ENCODE measurements around the gene DOK6. TPM values are rescaled to one million over a fixed set of nuclear protein-coding genes. Genes with fewer than 3 reads are reported as not detected.

Gene DOK6
- total and polyA plus RNA-seq, 2 experiments from 2014 or later, result 0.29 to 0.42 TPM

DNA sequence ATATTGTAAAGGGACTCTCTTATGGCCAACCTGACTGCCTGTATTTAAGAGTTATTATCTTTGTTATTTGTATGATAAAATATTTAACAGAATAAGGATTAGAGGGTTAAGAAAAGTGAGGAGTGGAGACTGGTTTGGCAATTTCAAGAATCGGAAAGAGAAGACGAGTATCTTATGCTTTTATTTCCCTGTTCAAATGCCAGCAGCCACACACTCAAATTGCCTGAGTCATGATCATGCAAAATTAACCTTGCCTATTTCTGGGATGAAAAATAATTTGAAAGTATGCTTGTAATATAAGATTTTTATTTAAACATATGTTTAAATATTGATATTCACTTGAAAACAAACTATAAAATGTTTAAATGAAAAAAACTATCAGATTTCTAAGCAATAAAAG is 358.4 kb downstream of the DOK6 start:
- Mint-ChIP-seq H3K4me1 (peaks cover 36% of the 10 kb centered on the region), H3K4me3 (no peak overlapping the region), H3K27me3 (ENCODE audit: insufficient read depth, low read depth, poor library complexity) (peaks cover 7% of the 10 kb centered on the region), H3K9me3 (peaks cover 20% of the 10 kb centered on the region), H3K27ac (peak overlapping the region; percentile 66), H3K36me3 (ENCODE audit: low read depth) (peaks cover 25% of the 10 kb centered on the region)
- H3K4me2 ChIP-seq, result no peak overlapping the region
- H2AFZ ChIP-seq, result no peak overlapping the region
- no peaks in the 10 kb centered on the region for H3K79me2 ChIP-seq (replicated peaks; ENCODE audit: insufficient read depth)
- TF ChIP-seq JUNB (IDR thresholded peaks at IDR 0.05; ENCODE audit: unreplicated experiment), result no peak
- TF ChIP-seq STAT1 (IDR thresholded peaks at IDR 0.05; ENCODE audit: unreplicated experiment), result no peak
- no peak for TF ChIP-seq EZH2phosphoT487 (IDR thresholded peaks at IDR 0.05; ENCODE audit: unreplicated experiment)
- TF ChIP-seq, protein P1, sequence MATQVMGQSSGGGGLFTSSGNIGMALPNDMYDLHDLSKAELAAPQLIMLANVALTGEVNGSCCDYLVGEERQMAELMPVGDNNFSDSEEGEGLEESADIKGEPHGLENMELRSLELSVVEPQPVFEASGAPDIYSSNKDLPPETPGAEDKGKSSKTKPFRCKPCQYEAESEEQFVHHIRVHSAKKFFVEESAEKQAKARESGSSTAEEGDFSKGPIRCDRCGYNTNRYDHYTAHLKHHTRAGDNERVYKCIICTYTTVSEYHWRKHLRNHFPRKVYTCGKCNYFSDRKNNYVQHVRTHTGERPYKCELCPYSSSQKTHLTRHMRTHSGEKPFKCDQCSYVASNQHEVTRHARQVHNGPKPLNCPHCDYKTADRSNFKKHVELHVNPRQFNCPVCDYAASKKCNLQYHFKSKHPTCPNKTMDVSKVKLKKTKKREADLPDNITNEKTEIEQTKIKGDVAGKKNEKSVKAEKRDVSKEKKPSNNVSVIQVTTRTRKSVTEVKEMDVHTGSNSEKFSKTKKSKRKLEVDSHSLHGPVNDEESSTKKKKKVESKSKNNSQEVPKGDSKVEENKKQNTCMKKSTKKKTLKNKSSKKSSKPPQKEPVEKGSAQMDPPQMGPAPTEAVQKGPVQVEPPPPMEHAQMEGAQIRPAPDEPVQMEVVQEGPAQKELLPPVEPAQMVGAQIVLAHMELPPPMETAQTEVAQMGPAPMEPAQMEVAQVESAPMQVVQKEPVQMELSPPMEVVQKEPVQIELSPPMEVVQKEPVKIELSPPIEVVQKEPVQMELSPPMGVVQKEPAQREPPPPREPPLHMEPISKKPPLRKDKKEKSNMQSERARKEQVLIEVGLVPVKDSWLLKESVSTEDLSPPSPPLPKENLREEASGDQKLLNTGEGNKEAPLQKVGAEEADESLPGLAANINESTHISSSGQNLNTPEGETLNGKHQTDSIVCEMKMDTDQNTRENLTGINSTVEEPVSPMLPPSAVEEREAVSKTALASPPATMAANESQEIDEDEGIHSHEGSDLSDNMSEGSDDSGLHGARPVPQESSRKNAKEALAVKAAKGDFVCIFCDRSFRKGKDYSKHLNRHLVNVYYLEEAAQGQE (IDR thresholded peaks at IDR 0.05; ENCODE audit: unreplicated experiment), result no peak
- TF ChIP-seq, protein P2, sequence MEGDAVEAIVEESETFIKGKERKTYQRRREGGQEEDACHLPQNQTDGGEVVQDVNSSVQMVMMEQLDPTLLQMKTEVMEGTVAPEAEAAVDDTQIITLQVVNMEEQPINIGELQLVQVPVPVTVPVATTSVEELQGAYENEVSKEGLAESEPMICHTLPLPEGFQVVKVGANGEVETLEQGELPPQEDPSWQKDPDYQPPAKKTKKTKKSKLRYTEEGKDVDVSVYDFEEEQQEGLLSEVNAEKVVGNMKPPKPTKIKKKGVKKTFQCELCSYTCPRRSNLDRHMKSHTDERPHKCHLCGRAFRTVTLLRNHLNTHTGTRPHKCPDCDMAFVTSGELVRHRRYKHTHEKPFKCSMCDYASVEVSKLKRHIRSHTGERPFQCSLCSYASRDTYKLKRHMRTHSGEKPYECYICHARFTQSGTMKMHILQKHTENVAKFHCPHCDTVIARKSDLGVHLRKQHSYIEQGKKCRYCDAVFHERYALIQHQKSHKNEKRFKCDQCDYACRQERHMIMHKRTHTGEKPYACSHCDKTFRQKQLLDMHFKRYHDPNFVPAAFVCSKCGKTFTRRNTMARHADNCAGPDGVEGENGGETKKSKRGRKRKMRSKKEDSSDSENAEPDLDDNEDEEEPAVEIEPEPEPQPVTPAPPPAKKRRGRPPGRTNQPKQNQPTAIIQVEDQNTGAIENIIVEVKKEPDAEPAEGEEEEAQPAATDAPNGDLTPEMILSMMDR (conservative IDR thresholded peaks at IDR 0.05; ENCODE audit: low read depth in 2 of 2), result no peak
- TF ChIP-seq ZNF331 (CRISPR knock-in tag; IDR thresholded peaks at IDR 0.05; ENCODE audit: low read depth), result no peak
- peaks cover 27% of the 10 kb centered on the region for H3K4me1 ChIP-seq (ENCODE audit: insufficient read depth)
- H3K27me3 ChIP-seq (ENCODE audit: insufficient read depth), result no peaks in the 10 kb centered on the region
- no peak overlapping the region for H3K27ac ChIP-seq (ENCODE audit: low read depth)
- no peak for DNase-seq (ENCODE audit: low spot score)
- no peaks in the 10 kb centered on the region for H3K9me2 ChIP-seq (ENCODE audit: insufficient read depth)
- H3K36me3 ChIP-seq (ENCODE audit: insufficient read depth), result no peaks in the 10 kb centered on the region
- H3K4me3 ChIP-seq, result no peak overlapping the region
- H4K20me1 ChIP-seq (replicated peaks; ENCODE audit: insufficient read depth), result no peaks in the 10 kb centered on the region
- no peaks in the 10 kb centered on the region for H3F3A ChIP-seq (replicated peaks; ENCODE audit: low read depth)
- ATAC-seq, result no peak

DNA sequence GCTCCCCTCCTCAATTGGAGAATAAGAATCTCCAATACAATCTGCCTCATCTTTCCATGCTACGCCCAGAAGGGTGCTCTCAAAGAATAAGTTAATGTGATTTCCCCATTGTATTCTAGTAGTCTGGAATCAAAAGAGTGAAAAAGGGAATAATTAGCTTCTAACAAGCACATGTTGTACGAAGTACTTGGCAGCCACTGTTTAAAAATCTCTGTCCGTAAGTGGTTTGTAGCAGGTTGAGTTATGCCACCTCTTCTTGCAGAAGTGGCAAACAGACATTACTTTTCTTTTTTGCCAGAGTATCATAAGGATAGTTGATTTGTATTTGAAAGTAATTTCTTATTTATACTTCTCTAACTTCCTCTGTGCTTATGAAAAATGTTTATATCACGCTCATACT is 362.3 kb downstream of the DOK6 start:
- no peaks in the 10 kb centered on the region for H3K36me3 Mint-ChIP-seq (ENCODE audit: low read depth)
- no peak overlapping the region for H3K4me2 ChIP-seq
- H3K4me1 Mint-ChIP-seq, result peaks cover 17% of the 10 kb centered on the region
- H3K27me3 ChIP-seq (ENCODE audit: insufficient read depth), result no peaks in the 10 kb centered on the region
- H3K36me3 ChIP-seq (ENCODE audit: insufficient read depth), result no peaks in the 10 kb centered on the region
- H2AFZ ChIP-seq, result no peak overlapping the region
- H3K27me3 Mint-ChIP-seq (ENCODE audit: insufficient read depth, low read depth, poor library complexity), result peaks cover 7% of the 10 kb centered on the region
- H3F3A ChIP-seq (replicated peaks; ENCODE audit: low read depth), result no peaks in the 10 kb centered on the region
- TF ChIP-seq, protein P1 (IDR thresholded peaks at IDR 0.05; ENCODE audit: unreplicated experiment), result no peak
- no peak for TF ChIP-seq ZNF114 (CRISPR knock-in tag; IDR thresholded peaks at IDR 0.05)
- TF ChIP-seq ZNF331 (CRISPR knock-in tag; IDR thresholded peaks at IDR 0.05; ENCODE audit: low read depth), result no peak
- no peak for TF ChIP-seq POLR2AphosphoS5 (IDR thresholded peaks at IDR 0.05; ENCODE audit: low read depth)
- TF ChIP-seq, protein P3, sequence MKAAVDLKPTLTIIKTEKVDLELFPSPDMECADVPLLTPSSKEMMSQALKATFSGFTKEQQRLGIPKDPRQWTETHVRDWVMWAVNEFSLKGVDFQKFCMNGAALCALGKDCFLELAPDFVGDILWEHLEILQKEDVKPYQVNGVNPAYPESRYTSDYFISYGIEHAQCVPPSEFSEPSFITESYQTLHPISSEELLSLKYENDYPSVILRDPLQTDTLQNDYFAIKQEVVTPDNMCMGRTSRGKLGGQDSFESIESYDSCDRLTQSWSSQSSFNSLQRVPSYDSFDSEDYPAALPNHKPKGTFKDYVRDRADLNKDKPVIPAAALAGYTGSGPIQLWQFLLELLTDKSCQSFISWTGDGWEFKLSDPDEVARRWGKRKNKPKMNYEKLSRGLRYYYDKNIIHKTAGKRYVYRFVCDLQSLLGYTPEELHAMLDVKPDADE (IDR thresholded peaks at IDR 0.05), result no peak
- no peak for TF ChIP-seq JUNB (IDR thresholded peaks at IDR 0.05; ENCODE audit: unreplicated experiment)
- no peak for TF ChIP-seq NANOG (IDR thresholded peaks at IDR 0.05; ENCODE audit: borderline replicate concordance)
- TF ChIP-seq, protein P2 (conservative IDR thresholded peaks at IDR 0.05; ENCODE audit: low read depth in 2 of 2), result no peak
- no peak overlapping the region for H3K4me3 ChIP-seq
- H3K27ac ChIP-seq (ENCODE audit: low read depth), result no peak overlapping the region
- H3K9me2 ChIP-seq (ENCODE audit: insufficient read depth), result no peaks in the 10 kb centered on the region
- no peak overlapping the region for H3K27ac Mint-ChIP-seq
- H3K4me3 Mint-ChIP-seq, result no peak overlapping the region
- no peaks in the 10 kb centered on the region for H4K20me1 ChIP-seq (replicated peaks; ENCODE audit: insufficient read depth)
- no peak for ATAC-seq
- no peak for DNase-seq (ENCODE audit: low spot score)
- H3K9me3 Mint-ChIP-seq, result no peaks in the 10 kb centered on the region
- H3K79me2 ChIP-seq (replicated peaks; ENCODE audit: insufficient read depth), result no peaks in the 10 kb centered on the region
- peaks cover 13% of the 10 kb centered on the region for H3K4me1 ChIP-seq (ENCODE audit: insufficient read depth)
